Hepatocyte (in vitro differentiated cells): ENCODE measurements around the gene NRG2. TPM values are rescaled to one million over a fixed set of nuclear protein-coding genes. Genes with fewer than 3 reads are reported as not detected.

Experiments used
- DNase-seq: peaks from one replicate; pipeline ENCODE4 v3.0.0-alpha.2; 2016; ENCODE audit warnings: low spot score
- H2AFZ ChIP-seq: fragments of 200-600 bp; sonication (generic); 2 replicates; pipeline ENCODE4 v1.6.0; 2016; ENCODE audit warnings: antibody characterized with exemption, mild to moderate bottlenecking
- H3K27ac ChIP-seq: fragments of 200-600 bp; sonication (generic); 2 replicates; pipeline ENCODE4 v1.5.1; 2016; ENCODE audit warnings: mild to moderate bottlenecking
- H3K27me3 ChIP-seq: fragments of 200-600 bp; sonication (generic); 2 replicates; pipeline ENCODE4 v1.6.1; 2016
- H3K36me3 ChIP-seq: fragments of 200-600 bp; sonication (generic); replicated peaks from 2 replicates; pipeline ENCODE4 v1.5.1; 2016; ENCODE audit warnings: low read depth; ENCODE audit not compliant: insufficient read depth
- H3K4me1 ChIP-seq: fragments of 200-600 bp; sonication (generic); 2 replicates; pipeline ENCODE4 v1.5.1; 2016; ENCODE audit warnings: mild to moderate bottlenecking, moderate library complexity; ENCODE audit not compliant: insufficient read depth
- H3K4me2 ChIP-seq: fragments of 200-600 bp; sonication (generic); 2 replicates; pipeline ENCODE4 v1.6.0; 2016
- H3K4me3 ChIP-seq: fragments of 200-600 bp; sonication (generic); 2 replicates; pipeline ENCODE4 v1.5.1; 2016; ENCODE audit warnings: mild to moderate bottlenecking
- H3K79me2 ChIP-seq: fragments of 200-600 bp; sonication (generic); 2 replicates; pipeline ENCODE4 v1.6.0; 2017; ENCODE audit warnings: mild to moderate bottlenecking
- H3K9me2 ChIP-seq: fragments of 200-600 bp; sonication (generic); replicated peaks from 2 replicates; pipeline ENCODE4 v1.6.0; 2017; ENCODE audit warnings: mild to moderate bottlenecking; ENCODE audit not compliant: insufficient read depth
- H3K9me3 ChIP-seq: fragments of 200-600 bp; sonication (generic); 2 replicates; pipeline ENCODE4 v1.5.1; 2016; ENCODE audit warnings: low read depth, mild to moderate bottlenecking
- H4K20me1 ChIP-seq: fragments of 200-600 bp; sonication (generic); 2 replicates; pipeline ENCODE4 v1.6.0; 2016; ENCODE audit warnings: mild to moderate bottlenecking; ENCODE audit not compliant: insufficient read depth, poor library complexity, severe bottlenecking
- CTCF ChIP-seq: fragments of 200-600 bp; sonication (generic); IDR thresholded peaks from 2 replicates; pipeline ENCODE4 v1.5.1; 2016; ENCODE audit warnings: antibody characterized with exemption, mild to moderate bottlenecking; ENCODE audit not compliant: poor library complexity
- EZH2 ChIP-seq: fragments of 200-600 bp; sonication (generic); IDR thresholded peaks from 2 replicates; pipeline ENCODE4 v1.6.1; 2016; ENCODE audit warnings: antibody characterized with exemption, mild to moderate bottlenecking, borderline replicate concordance
- EZH2phosphoT487 ChIP-seq: fragments of 200-600 bp; sonication (generic); IDR thresholded peaks from one replicate; pipeline ENCODE4 v1.6.1; 2018; ENCODE audit warnings: antibody characterized with exemption, mild to moderate bottlenecking, low read depth, moderate library complexity; ENCODE audit not compliant: unreplicated experiment, severe bottlenecking
- WGBS: methylation state at CpG from one replicate; pipeline ENCODE4 v1.1.6; 2016; ENCODE audit warnings: low lambda C conversion rate; ENCODE audit errors: missing lambda C conversion rate; 5-methylcytosine and 5-hydroxymethylcytosine counted together
- polyA plus RNA-seq: library from polyadenylated mRNA; unstranded; fragments of >200 nt; fragmentation: Nextera tagmentation; extraction: Ambion mirVana; gene quantifications from 2 replicates; pipeline ENCODE4 v1.2.1, GENCODE V29; 2016
- total RNA-seq: library from RNA; depleted of rRNA; stranded (reverse); fragments of >200 nt; gene quantifications from 2 replicates; pipeline ENCODE4 v1.2.3, GENCODE V29; 2014

NRG2 gene
- total and polyA plus RNA-seq, 2 experiments from 2014 or later: 1.4 to 1.5 TPM

GRCh38 chr5:140083650-140084049, 40.6 kb upstream of the NRG2 start:
- TF ChIP-seq EZH2 (no peak), EZH2phosphoT487 (no peak), CTCF (no peak)
- Histone ChIP-seq H3K79me2 (no peaks in the 10 kb centered on the region), H2AFZ (no peak overlapping the region), H3K4me3 (no peak overlapping the region), H3K36me3 (no peaks in the 10 kb centered on the region), H3K27me3 (peaks cover 40% of the 10 kb centered on the region), H3K4me2 (no peak overlapping the region), H3K4me1 (no peaks in the 10 kb centered on the region), H3K9me2 (no peaks in the 10 kb centered on the region), H4K20me1 (no peaks in the 10 kb centered on the region), H3K27ac (no peak overlapping the region), H3K9me3 (no peaks in the 10 kb centered on the region)
- DNase-seq: no peak
- WGBS: 71% methylated on average over 1 of the region's 1 CpG

GRCh38 chr5:140083120-140083519, 40.0 kb upstream of the NRG2 start:
- no peaks in the 10 kb centered on the region for H3K36me3 ChIP-seq
- no peaks in the 10 kb centered on the region for H4K20me1 ChIP-seq
- H3K9me3 ChIP-seq: no peaks in the 10 kb centered on the region
- H2AFZ ChIP-seq: no peak overlapping the region
- H3K27ac ChIP-seq: no peak overlapping the region
- no peaks in the 10 kb centered on the region for H3K9me2 ChIP-seq
- no peak overlapping the region for H3K4me2 ChIP-seq
- 48% methylated on average over 1 of the region's 1 CpG for WGBS
- no peaks in the 10 kb centered on the region for H3K4me1 ChIP-seq
- no peak overlapping the region for H3K4me3 ChIP-seq
- no peaks in the 10 kb centered on the region for H3K79me2 ChIP-seq
- DNase-seq: no peak
- no peak for TF ChIP-seq EZH2
- TF ChIP-seq CTCF: no peak
- TF ChIP-seq EZH2phosphoT487: no peak
- peaks cover 40% of the 10 kb centered on the region for H3K27me3 ChIP-seq

GRCh38 chr5:140076788-140077187, 33.7 kb upstream of the NRG2 start:
- Histone ChIP-seq H3K9me2 (no peaks in the 10 kb centered on the region), H3K27ac (no peak overlapping the region), H3K4me3 (no peak overlapping the region), H2AFZ (no peak overlapping the region), H3K4me1 (no peaks in the 10 kb centered on the region), H3K79me2 (no peaks in the 10 kb centered on the region), H4K20me1 (no peaks in the 10 kb centered on the region), H3K36me3 (no peaks in the 10 kb centered on the region), H3K9me3 (no peaks in the 10 kb centered on the region), H3K27me3 (peaks cover 47% of the 10 kb centered on the region), H3K4me2 (no peak overlapping the region)
- DNase-seq: no peak
- 85% methylated on average over 2 of the region's 2 CpGs for WGBS
- no peak for TF ChIP-seq CTCF
- TF ChIP-seq EZH2phosphoT487: no peak
- TF ChIP-seq EZH2: no peak

- Histone ChIP-seq H3K36me3 (no peaks in the 10 kb centered on the region), H3K4me1 (no peaks in the 10 kb centered on the region), H3K9me3 (no peaks in the 10 kb centered on the region), H4K20me1 (no peaks in the 10 kb centered on the region), H2AFZ (no peak overlapping the region), H3K27me3 (peaks cover 45% of the 10 kb centered on the region), H3K9me2 (no peaks in the 10 kb centered on the region), H3K4me2 (no peak overlapping the region), H3K4me3 (no peak overlapping the region), H3K27ac (no peak overlapping the region), H3K79me2 (no peaks in the 10 kb centered on the region)
- TF ChIP-seq EZH2 (no peak), EZH2phosphoT487 (no peak), CTCF (no peak)
- DNase-seq: no peak
- 90% methylated on average over 1 of the region's 1 CpG for WGBS
Measured at GRCh38 chr5:140076142-140076541, 33.0 kb upstream of the NRG2 start.
